Peyer's patch (tissue), 4 donors: ENCODE measurements around the gene FNDC3A.

Experiments used
- CTCF ChIP-seq, 6 experiments: fragments of 450-650 bp in 4 of 6; fragments of 200-600 bp in 2 of 6; sonication (generic) in 1 of 6; IDR thresholded peaks; one replicate each; pipeline ENCODE4 v1.5.1; 2017 to 2019; ENCODE audit warnings: antibody characterized with exemption in 6 of 6, mild to moderate bottlenecking in 3 of 6, moderate library complexity in 1 of 6
- POLR2A ChIP-seq, 2 donors: fragments of 450-650 bp; IDR thresholded peaks; one replicate each; pipeline ENCODE4 v1.5.1; 2017; ENCODE audit warnings: antibody characterized with exemption in 2 of 2, mild to moderate bottlenecking in 2 of 2, moderate library complexity in 2 of 2

DNA sequence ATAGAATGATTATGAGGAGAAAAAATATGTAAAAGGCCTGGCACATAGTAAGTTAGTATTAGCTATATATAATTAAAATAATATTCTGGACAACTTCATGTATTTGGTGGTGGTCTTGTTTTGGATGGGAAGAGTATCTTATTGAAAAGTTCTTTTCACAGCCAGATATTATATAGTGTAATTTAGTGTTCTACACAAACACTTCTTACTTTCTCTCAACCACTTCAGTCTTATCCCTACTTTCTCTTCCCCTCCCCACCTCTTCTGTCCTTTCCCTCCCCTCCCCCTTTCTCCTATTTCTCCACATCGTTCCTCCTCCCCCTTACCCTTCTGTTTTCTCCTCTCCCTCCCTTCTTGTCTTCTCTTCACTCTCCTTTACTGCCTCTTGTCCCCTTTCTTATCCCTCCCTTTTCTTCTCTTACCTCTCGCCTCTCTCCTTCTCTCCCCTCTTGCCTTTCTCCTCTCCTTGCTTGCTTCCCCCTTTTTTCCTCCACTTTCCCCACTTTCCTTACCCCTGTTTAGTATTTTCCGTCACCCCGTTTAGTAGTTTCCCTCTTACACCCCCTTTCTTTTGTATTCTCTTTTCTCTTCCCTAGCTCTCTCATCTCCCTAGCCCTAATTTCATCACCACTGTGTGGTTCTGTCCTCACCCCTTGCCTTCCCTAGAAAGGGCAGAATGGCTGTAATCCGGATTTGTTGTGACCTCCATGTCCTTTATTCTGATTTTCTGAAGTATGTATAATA, 137.2 kb downstream of the FNDC3A start:
- TF ChIP-seq POLR2A (IDR thresholded peaks at IDR 0.05) (no peak), CTCF (IDR thresholded peaks at IDR 0.05) (no peak)
